Stomach (tissue), 4 donors: ENCODE measurements around the gene LSMEM2.

Experiments
- CTCF ChIP-seq, 7 experiments: fragments of 450-650 bp in 4 of 7; fragments of 200-600 bp in 3 of 7; sonication (generic) in 3 of 7; IDR thresholded peaks; one replicate each; pipeline ENCODE4 v1.5.1; 2016 to 2019; ENCODE audit warnings: antibody characterized with exemption in 7 of 7, control low read depth in 2 of 7, mild to moderate bottlenecking in 1 of 7
- EP300 ChIP-seq: sonication (generic); formaldehyde crosslinking; IDR thresholded peaks from one replicate; pipeline ENCODE4 v1.6.1; 2017; ENCODE audit warnings: antibody characterized with exemption
- POLR2A ChIP-seq, 4 donors: fragments of 450-650 bp; IDR thresholded peaks; one replicate each; pipeline ENCODE4 v1.6.1; 2016; ENCODE audit warnings: antibody characterized with exemption in 4 of 4, control low read depth in 2 of 4, mild to moderate bottlenecking in 1 of 4, moderate library complexity in 1 of 4
- POLR2AphosphoS5 ChIP-seq, 3 donors: sonication (generic); formaldehyde crosslinking; IDR thresholded peaks; one replicate each; pipeline ENCODE4 v1.6.1; 2016; ENCODE audit warnings: antibody characterized with exemption in 3 of 3

GRCh38 chr3:50270422-50271224, 8.3 kb upstream of the LSMEM2 start:
- no peak for TF ChIP-seq CTCF (IDR thresholded peaks at IDR 0.05)
- TF ChIP-seq POLR2A (IDR thresholded peaks at IDR 0.05) = no peak
- no peak for TF ChIP-seq EP300
- no peak for TF ChIP-seq POLR2AphosphoS5 (IDR thresholded peaks at IDR 0.05)
